Activated CD4-positive, alpha-beta T cell treated with anti-CD3 and anti-CD28 coated beads, Interleukin-2, amount 50 U/mL, for 4 hours (primary cell): ENCODE results near the gene SELENOM.

Source experiments
- DNase-seq, 2 experiments: peaks; one replicate each; pipeline ENCODE4 v3.0.0-alpha.2; 2020

Gene SELENOM

DNA sequence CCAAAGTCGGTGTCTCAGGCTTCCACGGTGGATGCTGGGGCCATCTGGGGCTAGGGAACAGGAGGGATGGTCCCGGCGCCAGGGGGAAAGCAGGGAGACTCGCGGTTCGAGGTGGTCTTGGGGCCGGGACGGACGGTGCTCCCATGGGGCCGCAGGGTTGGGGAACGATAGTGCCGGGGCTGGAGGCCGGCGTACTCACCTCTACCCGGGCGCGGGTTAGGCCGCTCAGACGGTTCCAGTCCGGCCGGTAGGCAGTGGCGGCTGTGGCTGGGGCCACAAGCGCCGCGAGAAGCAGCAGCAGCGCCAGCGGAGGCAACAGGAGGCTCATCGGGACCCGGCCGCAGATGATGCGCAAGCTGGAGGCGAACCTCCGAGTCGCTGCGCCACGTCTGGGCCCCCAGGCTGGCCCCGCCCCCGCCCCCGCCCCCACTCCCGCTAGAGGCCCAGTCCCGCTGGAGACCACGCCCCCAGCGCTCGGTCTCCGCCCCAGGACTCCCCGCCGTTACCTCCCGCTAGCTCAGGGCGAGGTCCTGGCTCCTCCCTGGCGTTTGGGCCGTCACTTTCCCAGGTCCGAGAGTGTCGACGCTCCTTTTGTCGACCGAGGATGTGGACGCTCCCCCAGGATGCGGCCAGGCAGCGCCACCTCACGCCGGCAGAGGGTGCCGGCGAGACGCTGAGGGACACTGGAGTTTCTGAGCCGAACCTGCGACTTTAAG, at the start of gene SELENOM:
Gene SELENOM, minus strand, starts transcription at position 391 of the 716 bp plus-strand sequence. Its CDS starts 63 bp downstream, at position 328.
- DNase-seq = peak; percentile 79 to 83

- DNase-seq = no peak
These were observed 48.1 kb upstream of the SELENOM start for GRCh38 chr22:31155422-31155821.

- no peak for DNase-seq
These were observed 47.6 kb upstream of the SELENOM start for GRCh38 chr22:31154975-31155374.

- DNase-seq = no peak
These were observed 46.0 kb upstream of the SELENOM start for GRCh38 chr22:31153357-31153756.

GRCh38 chr22:31151872-31152271, 44.5 kb upstream of the SELENOM start:
- DNase-seq = no peak

- DNase-seq = no peak
These were observed 43.2 kb upstream of the SELENOM start for GRCh38 chr22:31150615-31151014.

- peak in 1 of 2 experiments; percentile 13 for DNase-seq
These were observed 41.7 kb upstream of the SELENOM start for GRCh38 chr22:31148953-31149627.

GRCh38 chr22:31148488-31148887, 41.1 kb upstream of the SELENOM start:
- no peak for DNase-seq

- DNase-seq = no peak
These were observed 36.9 kb upstream of the SELENOM start for GRCh38 chr22:31144223-31144622.

GRCh38 chr22:31143537-31143936, 36.2 kb upstream of the SELENOM start:
- DNase-seq = no peak

DNA sequence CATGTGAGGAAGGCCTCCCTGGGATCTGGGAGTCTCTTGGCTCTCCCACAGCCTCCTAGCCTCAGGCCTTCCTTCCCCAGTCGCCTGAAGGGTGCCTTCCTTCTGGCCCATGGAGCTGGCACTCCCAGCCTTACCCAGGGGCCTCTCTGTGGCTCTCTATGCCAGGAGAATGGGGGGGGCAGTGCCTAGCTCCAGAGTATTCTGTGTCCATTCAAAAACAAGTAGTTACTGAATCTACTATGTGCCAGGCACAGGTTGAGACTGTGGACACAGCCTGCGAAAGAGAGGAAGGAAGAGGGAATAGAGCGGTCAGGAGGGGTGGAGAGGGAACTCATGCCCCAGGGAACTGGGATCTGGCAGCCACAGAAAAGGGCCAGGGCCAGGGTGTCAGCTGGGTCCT, 35.7 kb upstream of the SELENOM start:
- no peak for DNase-seq

DNA sequence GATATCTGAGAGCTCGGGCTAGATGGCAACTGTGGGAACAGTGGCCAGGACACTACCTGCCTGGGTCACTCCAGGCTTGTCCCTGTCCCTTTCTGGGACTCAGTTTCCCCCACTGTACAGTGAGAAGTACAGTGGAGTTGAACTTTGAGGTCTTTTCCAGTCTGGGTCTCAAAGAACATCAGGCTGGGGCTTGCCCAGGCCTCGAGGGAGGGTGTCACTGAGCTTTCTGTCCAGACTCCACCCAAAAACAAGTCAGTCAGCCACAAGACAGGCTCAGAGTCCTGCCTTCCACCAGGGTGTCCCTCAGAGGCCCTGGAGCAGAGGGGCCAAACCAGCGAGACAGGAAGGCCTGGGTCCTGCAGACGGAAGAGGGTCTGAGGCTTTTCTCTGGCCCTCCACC, 34.9 kb upstream of the SELENOM start:
- no peak for DNase-seq

DNA sequence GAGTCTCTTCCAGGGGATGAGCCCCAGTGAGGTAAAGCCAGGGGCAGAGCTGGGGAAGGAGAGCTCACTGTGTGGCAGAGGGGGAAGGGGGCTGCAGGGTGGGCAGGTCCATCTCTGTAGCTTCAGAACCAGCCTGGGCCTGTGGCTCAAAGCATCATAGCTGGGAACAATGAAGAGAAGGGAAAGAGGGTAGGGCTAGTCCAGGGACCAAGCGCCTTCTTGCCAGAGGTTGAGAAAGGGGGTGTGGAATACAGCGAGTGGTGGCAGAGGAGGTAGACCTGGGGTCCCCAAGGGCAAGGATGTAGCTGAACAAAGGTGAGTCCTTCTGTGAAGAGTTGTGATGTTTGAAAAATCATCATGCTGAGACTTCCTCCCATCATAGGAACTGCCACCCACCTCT, 34.2 kb upstream of the SELENOM start:
- no peak for DNase-seq

DNA sequence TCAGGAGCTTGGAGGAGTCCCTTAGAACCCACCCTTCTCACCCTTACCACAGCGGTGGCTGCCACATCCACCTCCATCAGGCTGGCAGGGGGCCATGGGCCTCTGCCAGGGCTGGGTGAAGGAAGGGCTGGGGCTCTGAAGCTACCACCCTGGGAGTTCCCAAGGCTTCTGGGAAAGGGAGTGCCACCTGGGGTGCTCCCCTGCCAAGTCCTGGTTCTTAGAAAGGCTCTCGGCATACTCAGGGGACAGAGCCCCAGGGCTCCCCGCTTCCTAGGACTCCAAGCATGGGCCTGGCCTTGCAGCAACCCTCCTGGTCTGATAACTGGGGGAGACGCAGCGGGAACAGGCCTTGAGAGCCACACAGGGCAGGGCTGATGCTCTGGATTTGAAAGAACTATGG, 33.4 kb upstream of the SELENOM start:
- DNase-seq = no peak

GRCh38 chr22:31139866-31140716, 32.7 kb upstream of the SELENOM start, which contains the start of gene PLA2G3:
Gene PLA2G3 (minus strand): TSS chr22:31140508. CDS start chr22:31140354, 154 bp downstream.
- DNase-seq = no peak

- DNase-seq = no peak
These were observed 31.7 kb upstream of the SELENOM start for GRCh38 chr22:31139066-31139465.

DNA sequence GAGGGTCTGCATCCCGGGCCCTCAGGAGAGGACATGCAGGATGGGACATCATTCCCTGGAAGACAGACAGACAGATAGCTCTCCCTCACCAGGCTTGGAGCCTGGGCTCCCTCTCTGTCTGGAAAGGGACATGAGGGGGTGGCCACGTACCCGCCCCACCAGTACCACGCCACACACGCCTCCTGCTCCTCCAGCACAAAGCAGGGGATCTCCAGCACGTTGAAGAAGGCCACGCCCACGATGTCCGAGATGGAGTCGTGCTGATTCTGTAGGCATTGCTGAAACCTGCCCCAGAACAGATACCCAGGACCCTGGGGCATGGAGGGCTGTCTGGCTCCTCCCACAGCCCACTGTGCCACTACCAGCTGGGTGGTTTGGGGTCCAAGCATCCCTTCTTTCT, 30.8 kb upstream of the SELENOM start:
- DNase-seq = no peak

- DNase-seq = no peak
These were observed 30.4 kb upstream of the SELENOM start for GRCh38 chr22:31137721-31138120.

DNA sequence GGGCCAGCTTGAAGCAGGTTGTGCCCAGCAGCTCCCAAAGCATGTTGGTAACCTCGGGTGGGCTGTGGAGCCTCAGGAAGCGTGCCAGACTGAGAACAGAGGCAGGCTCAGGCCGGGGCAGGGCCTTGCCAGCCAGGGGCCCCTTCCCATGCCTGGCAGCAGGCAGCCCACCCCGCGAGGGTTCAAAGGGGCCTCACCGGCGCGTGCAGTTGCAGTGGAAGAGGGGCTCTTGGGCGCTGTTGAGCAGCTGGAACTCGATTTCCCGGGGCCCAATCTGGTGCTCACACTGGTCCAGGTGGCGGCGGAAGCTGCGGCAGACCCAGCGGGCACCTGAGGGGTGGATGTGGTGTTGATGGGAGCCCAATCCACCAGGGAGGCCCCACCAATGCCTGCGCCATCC, 29.3 kb upstream of the SELENOM start:
- no peak for DNase-seq

GRCh38 chr22:31136155-31136554, 28.8 kb upstream of the SELENOM start:
- DNase-seq = no peak

DNA sequence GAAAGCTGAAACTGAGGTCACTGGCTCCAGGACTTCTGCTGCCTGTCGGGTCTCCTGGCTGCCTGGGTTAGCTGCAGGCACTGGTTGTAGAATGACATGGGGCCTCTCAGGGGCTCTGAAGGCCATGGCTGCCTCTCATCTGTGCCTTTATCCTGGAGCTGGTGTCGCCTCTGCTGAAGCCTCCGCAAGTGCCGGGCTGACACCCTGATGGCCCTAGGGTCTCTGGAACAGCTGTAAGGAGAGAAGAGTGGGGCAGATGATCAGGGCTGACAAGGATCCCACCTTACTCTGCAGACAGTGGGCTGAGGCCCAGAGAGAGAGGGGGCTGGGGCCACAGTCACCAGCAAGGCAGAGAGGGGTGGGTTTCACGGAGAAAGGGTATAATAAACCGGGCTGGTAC, 28.3 kb upstream of the SELENOM start:
- no peak for DNase-seq

DNA sequence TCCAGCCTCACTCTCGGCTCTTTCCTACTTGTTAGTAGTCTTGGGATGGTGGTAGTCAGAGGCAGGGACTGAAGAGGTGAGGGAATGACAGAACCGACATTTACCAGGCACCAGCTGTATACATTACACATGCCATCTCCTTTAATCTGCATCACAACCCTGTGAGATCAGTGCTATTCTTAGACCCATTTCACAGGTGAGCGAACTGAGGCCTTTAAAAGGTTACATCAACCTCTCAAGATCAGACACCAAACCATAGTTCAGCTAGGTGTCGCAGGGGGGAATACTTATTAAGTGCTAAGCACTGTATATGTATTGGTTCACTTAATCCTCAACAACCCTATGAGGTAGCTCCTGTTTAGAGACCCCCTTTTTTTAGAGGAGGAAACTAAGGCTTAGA, 27.3 kb upstream of the SELENOM start:
- DNase-seq = no peak

GRCh38 chr22:31133911-31134310, 26.5 kb upstream of the SELENOM start:
- no peak for DNase-seq

GRCh38 chr22:31130873-31131272, 23.5 kb upstream of the SELENOM start:
- DNase-seq = no peak
